ENCODE measurements around the gene POLR2F.

GRCh38 chr22:38006906-38007305 is 53.4 kb downstream of the POLR2F start:
- TF ChIP-seq POLR2A (IDR thresholded peaks at IDR 0.05) (no peak), CTCF (IDR thresholded peaks at IDR 0.05) (no peak)
